H1 (cell line): ENCODE results near the gene PKN1. TPM values are rescaled to one million over a fixed set of nuclear protein-coding genes. Genes with fewer than 3 reads are reported as not detected.

Source experiments
- ASH2L ChIP-seq: fragments of 200-600, 300-600 bp; sonication (generic); IDR thresholded peaks from one replicate; pipeline ENCODE4 v1.7.1; 2017; ENCODE audit warnings: low read length
- ATF2 ChIP-seq: IDR thresholded peaks from 2 replicates; pipeline ENCODE4 v1.6.1; 2012; ENCODE audit warnings: low read length, inconsistent platforms
- ATF3 ChIP-seq: IDR thresholded peaks from 2 replicates; pipeline ENCODE4 v1.6.1; 2011; ENCODE audit warnings: low read depth, mild to moderate bottlenecking, low read length; ENCODE audit not compliant: insufficient read depth
- BCL11A ChIP-seq, 2 experiments: IDR thresholded peaks; one replicate each; pipeline ENCODE4 v1.6.1; 2011; ENCODE audit warnings: low read depth in 2 of 2, low read length in 2 of 2, mild to moderate bottlenecking in 2 of 2
- BRCA1 ChIP-seq: IDR thresholded peaks from 2 replicates; pipeline ENCODE4 v1.6.1; 2012; ENCODE audit warnings: low read depth, low read length, improper control_type of control experiment
- CREB1 ChIP-seq: IDR thresholded peaks from 2 replicates; pipeline ENCODE4 v1.6.1; 2012; ENCODE audit warnings: inconsistent platforms
- CTCF ChIP-seq, 3 experiments: IDR thresholded peaks; 1 replicate in 2 of 3; 2 replicates in 1 of 3; pipeline versions ENCODE4 v1.5.1 to v1.6.1; 2011; ENCODE audit warnings: low read length in 3 of 3, mild to moderate bottlenecking in 3 of 3, inconsistent platforms in 2 of 3, low read depth in 1 of 3, moderate library complexity in 1 of 3; ENCODE audit not compliant: insufficient read depth in 1 of 3; ENCODE audit errors: control extremely low read depth in 1 of 3
- EP300 ChIP-seq, 2 experiments: IDR thresholded peaks; 1 replicate in 1 of 2; 2 replicates in 1 of 2; pipeline ENCODE4 v1.6.1; 2011 to 2012; ENCODE audit warnings: low read depth in 2 of 2, low read length in 2 of 2, mild to moderate bottlenecking in 2 of 2, borderline replicate concordance in 1 of 2, inconsistent platforms in 1 of 2, moderate library complexity in 1 of 2
- GTF2F1 ChIP-seq: IDR thresholded peaks from 2 replicates; pipeline ENCODE4 v1.6.1; 2012; ENCODE audit warnings: low read depth, low read length, improper control_type of control experiment, borderline replicate concordance
- HDAC2 ChIP-seq, 2 experiments: fragments of 300-600 bp in 1 of 2; sonication (generic) in 1 of 2; IDR thresholded peaks; 2 replicates each; pipeline ENCODE4 v1.6.1; 2011 to 2012; ENCODE audit warnings: low read depth in 2 of 2, low read length in 2 of 2, mild to moderate bottlenecking in 2 of 2, moderate library complexity in 2 of 2, borderline replicate concordance in 1 of 2, inconsistent platforms in 1 of 2
- JUN ChIP-seq: IDR thresholded peaks from 2 replicates; pipeline ENCODE4 v1.6.1; 2011; ENCODE audit warnings: low read depth, mild to moderate bottlenecking, improper control_type of control experiment, low read length
- KDM4A ChIP-seq: IDR thresholded peaks from one replicate; pipeline ENCODE4 v1.7.1; 2012; ENCODE audit warnings: low read depth, mild to moderate bottlenecking, moderate library complexity, low read length, inconsistent platforms; ENCODE audit not compliant: severe bottlenecking
- POLR2A ChIP-seq, 2 experiments: IDR thresholded peaks; 1 replicate in 1 of 2; 2 replicates in 1 of 2; pipeline ENCODE4 v1.6.1; 2011; ENCODE audit warnings: low read depth in 2 of 2, low read length in 2 of 2, mild to moderate bottlenecking in 2 of 2; ENCODE audit errors: control extremely low read depth in 1 of 2
- RAD21 ChIP-seq, 2 experiments: IDR thresholded peaks in 1 of 2; conservative IDR thresholded peaks in 1 of 2; 2 replicates each; pipeline ENCODE4 v1.6.1; 2011; ENCODE audit warnings: low read depth in 2 of 2, low read length in 2 of 2, improper control_type of control experiment in 1 of 2, inconsistent platforms in 1 of 2, mild to moderate bottlenecking in 1 of 2, moderate library complexity in 1 of 2
- RBBP5 ChIP-seq: IDR thresholded peaks from 2 replicates; pipeline ENCODE4 v1.7.1; 2012; ENCODE audit warnings: low read depth, mild to moderate bottlenecking, inconsistent platforms, low read length, moderate library complexity, borderline replicate concordance
- SP2 ChIP-seq: IDR thresholded peaks from 2 replicates; pipeline ENCODE4 v1.6.1; 2012; ENCODE audit warnings: mild to moderate bottlenecking, low read length, inconsistent platforms
- TBP ChIP-seq: IDR thresholded peaks from 2 replicates; pipeline ENCODE4 v1.6.1; 2011; ENCODE audit warnings: low read depth, low read length, improper control_type of control experiment
- ZNF274 ChIP-seq: IDR thresholded peaks from 2 replicates; pipeline ENCODE4 v1.7.0; 2012; ENCODE audit warnings: low read length, borderline replicate concordance; ENCODE audit errors: extremely low read depth
- polyA plus RNA-seq, 7 experiments: library from polyadenylated mRNA; depleted of rRNA in 3 of 7; stranded (reverse) in 5 of 7; unstranded in 2 of 7; fragments of >200 nt in 5 of 7; fragments of 200-250 nt in 2 of 7; gene quantifications; 1 replicate in 5 of 7; 2 replicates in 1 of 7; 4 replicates in 1 of 7; pipeline versions ENCODE4 v1.2.1 to v1.2.3, GENCODE V29; 2011 to 2013; ENCODE audit warnings: missing spikeins in 2 of 7, mixed read lengths in 2 of 7
- total RNA-seq: library from RNA; stranded (reverse); fragmentation: NEBNext Ultra II Directional; extraction: Animal tissue kit (Norgen Biotek cat#: 25700); gene quantifications from 2 replicates; pipeline ENCODE4 v1.2.1, GENCODE V29; 2021

Gene PKN1
- total and polyA plus RNA-seq, 2 of the 8 experiments (the other 6 are each of a cell fraction or from before 2014, with no cell fraction given) = 65.2 to 162 TPM

- no peak for TF ChIP-seq ZNF274
- no peak for TF ChIP-seq EP300 (IDR thresholded peaks at IDR 0.05; ENCODE audit: borderline replicate concordance in 1 of 2, low read depth in 2 of 2, low read length in 2 of 2)
- no peak for TF ChIP-seq BRCA1
- TF ChIP-seq KDM4A = peak; percentile 75
- no peak for TF ChIP-seq GTF2F1
- no peak for TF ChIP-seq BCL11A (IDR thresholded peaks at IDR 0.05; ENCODE audit: low read depth in 2 of 2, low read length in 2 of 2)
- peak; percentile 28; the same call in 1 of the 2 replicates for TF ChIP-seq TBP
- no peak for TF ChIP-seq JUN
- TF ChIP-seq ASH2L = peak; percentile 82
- no peak for TF ChIP-seq SP2
- TF ChIP-seq CTCF (IDR thresholded peaks at IDR 0.05; ENCODE audit: control extremely low read depth in 1 of 3, insufficient read depth in 1 of 3, low read depth in 1 of 3, low read length in 3 of 3) = peak; percentile 80 to 90 (median 84)
- peak; percentile 78 to 81; a peak in 3 of 4 replicates for TF ChIP-seq HDAC2 (IDR thresholded peaks at IDR 0.05; ENCODE audit: borderline replicate concordance in 1 of 2, low read depth in 2 of 2, low read length in 2 of 2)
- TF ChIP-seq RBBP5 = no peak
- TF ChIP-seq ATF2 = 0 out of 2 replicates have a peak, but pooled peaks have one; percentile 54
- peak; percentile 59 for TF ChIP-seq CREB1
- no peak for TF ChIP-seq POLR2A (IDR thresholded peaks at IDR 0.05; ENCODE audit: control extremely low read depth in 1 of 2, low read depth in 2 of 2, low read length in 2 of 2)
- peak; percentile 30 to 56; a peak in 3 of 4 replicates for TF ChIP-seq RAD21 (IDR thresholded peaks at IDR 0.05 in 1 of 2, conservative IDR thresholded peaks at IDR 0.05 in 1 of 2; ENCODE audit: low read depth in 2 of 2, low read length in 2 of 2)
- TF ChIP-seq ATF3 = no peak
Measured at GRCh38 chr19:14472202-14472938, 39.3 kb downstream of the PKN1 start (continued).
